B cell (primary cell): Measurements from ENCODE around the gene SH3D19. TPM values are rescaled to one million over a fixed set of nuclear protein-coding genes. Genes with fewer than 3 reads are reported as not detected.

Source experiments
- ATAC-seq: fragments of 200-7000 bp; cut with Tn5 transposase; one replicate; pipeline ENCODE4 v1.10.0; 2021; ENCODE audit warnings: low read depth, mild to moderate bottlenecking, moderate number of reproducible peaks, moderate library complexity
- CTCF ChIA-PET: fragments of 350-600 bp; sonication (Branson Sonifier 250); formaldehyde crosslinking; loops from one replicate; lab custom pipeline; 2021; ENCODE audit warnings: antibody characterized with exemption, inconsistent platforms; lab: Charles Lee
- POLR2A ChIA-PET: fragments of 350-600 bp; sonication (Branson Sonifier 250); formaldehyde crosslinking; loops from one replicate; lab custom pipeline; 2021; ENCODE audit warnings: antibody characterized with exemption; lab: Charles Lee
- DNase-seq: peaks from one replicate; pipeline ENCODE4 v3.0.0; 2013
- H2AFZ ChIP-seq: 2 replicates; pipeline ENCODE4 v1.6.1; 2012; ENCODE audit warnings: mild to moderate bottlenecking, low read depth, low read length; ENCODE audit not compliant: insufficient read depth, poor library complexity, severe bottlenecking
- H3K27ac ChIP-seq, 2 donors: 1 replicate in 1 of 2; 2 replicates in 1 of 2; pipeline ENCODE4 v1.5.1; 2012 to 2013; ENCODE audit warnings: low read length in 2 of 2, mild to moderate bottlenecking in 2 of 2, moderate library complexity in 1 of 2
- H3K27me3 ChIP-seq, 4 experiments: fragments of 200-600 bp in 1 of 4; sonication (generic) in 1 of 4; replicated peaks in 1 of 4; 1 replicate in 2 of 4; 2 replicates in 2 of 4; pipeline versions ENCODE4 v1.6.1 to v1.7.0; 2013 to 2016; ENCODE audit warnings: low read length in 3 of 4, mild to moderate bottlenecking in 2 of 4, mixed read lengths in 1 of 4, moderate library complexity in 1 of 4; ENCODE audit not compliant: insufficient read depth in 4 of 4, control insufficient read depth in 3 of 4; ENCODE audit errors: control extremely low read depth in 1 of 4
- H3K36me3 ChIP-seq, 2 experiments: replicated peaks in 1 of 2; 1 replicate in 1 of 2; 2 replicates in 1 of 2; pipeline versions ENCODE4 v1.6.1 to v1.7.1; 2013; ENCODE audit warnings: low read length in 1 of 2; ENCODE audit not compliant: insufficient read depth in 2 of 2, control insufficient read depth in 1 of 2; ENCODE audit errors: control extremely low read depth in 1 of 2, extremely low read depth in 1 of 2
- H3K4me1 ChIP-seq, 2 donors: fragments of 200-600 bp in 1 of 2; sonication (generic) in 1 of 2; 1 replicate in 1 of 2; 2 replicates in 1 of 2; pipeline versions ENCODE4 v1.5.1 to v1.6.1; 2013 to 2017; ENCODE audit warnings: low read length in 2 of 2; ENCODE audit not compliant: control insufficient read depth in 2 of 2, insufficient read depth in 2 of 2
- H3K4me2 ChIP-seq: replicated peaks from 2 replicates; pipeline ENCODE3; 2012; ENCODE audit warnings: mild to moderate bottlenecking, low read depth, low read length; ENCODE audit not compliant: poor library complexity, severe bottlenecking
- H3K4me3 ChIP-seq, 5 experiments: fragments of 200-600 bp in 1 of 5; sonication (generic) in 1 of 5; 1 replicate in 3 of 5; 2 replicates in 2 of 5; pipeline versions ENCODE4 v1.5.1 to v1.7.0; 2011 to 2016; ENCODE audit warnings: low read length in 4 of 5, mild to moderate bottlenecking in 4 of 5, low read depth in 2 of 5, control low read depth in 1 of 5, moderate library complexity in 1 of 5; ENCODE audit not compliant: insufficient read depth in 1 of 5; ENCODE audit errors: control extremely low read depth in 1 of 5, extremely low read depth in 1 of 5
- H3K79me2 ChIP-seq: fragments of 200-600 bp; sonication (generic); one replicate; pipeline ENCODE4 v1.6.0; 2016; ENCODE audit warnings: low read length; ENCODE audit not compliant: control insufficient read depth, insufficient read depth
- H3K9ac ChIP-seq: fragments of 200-600 bp; sonication (generic); 2 replicates; pipeline ENCODE4 v1.6.1; 2017; ENCODE audit warnings: mild to moderate bottlenecking, low read length, moderate library complexity
- H3K9me3 ChIP-seq, 3 donors: one replicate each; pipeline versions ENCODE4 v1.6.1 to v1.7.1; 2013; ENCODE audit warnings: low read length in 2 of 3; ENCODE audit not compliant: control insufficient read depth in 2 of 3, insufficient read depth in 1 of 3; ENCODE audit errors: control extremely low read depth in 1 of 3
- H4K20me1 ChIP-seq: 2 replicates; pipeline ENCODE4 v1.6.0; 2012; ENCODE audit warnings: mild to moderate bottlenecking, low read length; ENCODE audit not compliant: insufficient read depth, control insufficient read depth, poor library complexity, severe bottlenecking
- H3K27ac Mint-ChIP-seq: one replicate; pipeline ENCODE4 v1.8.0; 2021; ENCODE audit warnings: mixed read lengths
- H3K27me3 Mint-ChIP-seq: one replicate; pipeline ENCODE4 v1.8.0; 2021; ENCODE audit warnings: mixed read lengths
- H3K4me1 Mint-ChIP-seq: one replicate; pipeline ENCODE4 v1.8.0; 2021; ENCODE audit warnings: mixed read lengths
- H3K4me3 Mint-ChIP-seq: one replicate; pipeline ENCODE4 v1.8.0; 2021; ENCODE audit warnings: mixed read lengths
- H3K9me3 Mint-ChIP-seq: one replicate; pipeline ENCODE4 v1.8.0; 2022; ENCODE audit warnings: mixed read lengths; ENCODE audit not compliant: insufficient read depth
- EZH2 ChIP-seq: IDR thresholded peaks from 2 replicates; pipeline ENCODE4 v1.6.1; 2012; ENCODE audit warnings: borderline replicate concordance, low read depth, mild to moderate bottlenecking, moderate library complexity, low read length; ENCODE audit not compliant: insufficient read depth, poor library complexity, severe bottlenecking
- WGBS: methylation state at CpG from one replicate; pipeline ENCODE4 v1.1.5; 2013; ENCODE audit warnings: missing lambda C conversion rate; ENCODE audit not compliant: insufficient coverage; 5-methylcytosine and 5-hydroxymethylcytosine counted together
- intact Hi-C: fragments of 100-400 bp; cut with micrococcal nuclease; formaldehyde crosslinking; loops from one replicate; pipeline ENCODE4 v1.10.0; 2022
- polyA plus RNA-seq: library from polyadenylated mRNA; depleted of rRNA; stranded (reverse); fragments of >200 nt; gene quantifications from 2 replicates; pipeline ENCODE4 v1.2.3, GENCODE V29; 2012
- total RNA-seq, 2 donors: library from RNA; stranded (reverse); fragments of 120-200 nt in 1 of 2; gene quantifications; 1 replicate in 1 of 2; 2 replicates in 1 of 2; pipeline versions ENCODE4 v1.2.3 to v1.2.4, GENCODE V29; 2013 to 2022
- TF ChIP-seq, protein P1 (sequence below): fragments of 200-600 bp; IDR thresholded peaks from one replicate; pipeline ENCODE4 v1.8.0; 2022; ENCODE audit warnings: antibody characterized with exemption, mild to moderate bottlenecking

SH3D19 gene
- total and polyA plus RNA-seq, 2 donors (not counting 1 experiment from before 2014, with no cell fraction given): 0.01 TPM; not detected in 1

DNA sequence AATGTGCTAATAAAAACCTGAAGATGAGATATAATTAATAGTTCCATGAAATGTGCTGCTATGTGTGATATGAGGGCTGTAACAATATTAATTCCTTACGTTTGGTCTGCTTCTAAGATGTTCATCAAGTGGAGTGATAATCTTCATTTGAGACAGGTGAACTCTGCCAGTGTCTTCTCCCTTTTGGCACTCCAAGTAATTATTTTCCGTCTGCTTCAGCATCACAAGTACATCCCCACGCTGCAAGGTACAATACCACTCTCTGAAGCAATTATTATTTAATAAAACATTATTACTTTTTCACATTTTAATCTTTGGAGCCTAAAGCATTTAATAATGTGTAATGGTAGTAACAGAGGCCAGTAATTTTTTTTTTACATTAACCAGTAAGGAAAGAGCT is 181.6 kb downstream of the SH3D19 start:
- no peak overlapping the region for H3K27ac ChIP-seq
- H3K27me3 ChIP-seq: no peaks in the 10 kb centered on the region
- DNase-seq (no peak), ATAC-seq (no peak)
- no peaks in the 10 kb centered on the region for H3K9me3 ChIP-seq
- no peak overlapping the region for H3K4me2 ChIP-seq
- WGBS: 100% methylated on average over 1 of the region's 3 CpGs
- H3K4me3 Mint-ChIP-seq: no peak overlapping the region
- CTCF ChIA-PET: no interaction called here
- intact Hi-C loops: no loop called here
- no peaks in the 10 kb centered on the region for H3K79me2 ChIP-seq
- no peaks in the 10 kb centered on the region for H4K20me1 ChIP-seq
- POLR2A ChIA-PET: no interaction called here
- no peaks in the 10 kb centered on the region for H3K27me3 Mint-ChIP-seq
- H3K9ac ChIP-seq: no peak overlapping the region
- no peak overlapping the region for H3K27ac Mint-ChIP-seq
- H2AFZ ChIP-seq: no peak overlapping the region
- TF ChIP-seq EZH2: no peak
- TF ChIP-seq, protein P1, sequence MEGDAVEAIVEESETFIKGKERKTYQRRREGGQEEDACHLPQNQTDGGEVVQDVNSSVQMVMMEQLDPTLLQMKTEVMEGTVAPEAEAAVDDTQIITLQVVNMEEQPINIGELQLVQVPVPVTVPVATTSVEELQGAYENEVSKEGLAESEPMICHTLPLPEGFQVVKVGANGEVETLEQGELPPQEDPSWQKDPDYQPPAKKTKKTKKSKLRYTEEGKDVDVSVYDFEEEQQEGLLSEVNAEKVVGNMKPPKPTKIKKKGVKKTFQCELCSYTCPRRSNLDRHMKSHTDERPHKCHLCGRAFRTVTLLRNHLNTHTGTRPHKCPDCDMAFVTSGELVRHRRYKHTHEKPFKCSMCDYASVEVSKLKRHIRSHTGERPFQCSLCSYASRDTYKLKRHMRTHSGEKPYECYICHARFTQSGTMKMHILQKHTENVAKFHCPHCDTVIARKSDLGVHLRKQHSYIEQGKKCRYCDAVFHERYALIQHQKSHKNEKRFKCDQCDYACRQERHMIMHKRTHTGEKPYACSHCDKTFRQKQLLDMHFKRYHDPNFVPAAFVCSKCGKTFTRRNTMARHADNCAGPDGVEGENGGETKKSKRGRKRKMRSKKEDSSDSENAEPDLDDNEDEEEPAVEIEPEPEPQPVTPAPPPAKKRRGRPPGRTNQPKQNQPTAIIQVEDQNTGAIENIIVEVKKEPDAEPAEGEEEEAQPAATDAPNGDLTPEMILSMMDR: no peak
- no peaks in the 10 kb centered on the region for H3K4me1 ChIP-seq
- no peak overlapping the region for H3K4me3 ChIP-seq
- no peaks in the 10 kb centered on the region for H3K36me3 ChIP-seq
- no peaks in the 10 kb centered on the region for H3K9me3 Mint-ChIP-seq
- no peaks in the 10 kb centered on the region for H3K4me1 Mint-ChIP-seq

DNA sequence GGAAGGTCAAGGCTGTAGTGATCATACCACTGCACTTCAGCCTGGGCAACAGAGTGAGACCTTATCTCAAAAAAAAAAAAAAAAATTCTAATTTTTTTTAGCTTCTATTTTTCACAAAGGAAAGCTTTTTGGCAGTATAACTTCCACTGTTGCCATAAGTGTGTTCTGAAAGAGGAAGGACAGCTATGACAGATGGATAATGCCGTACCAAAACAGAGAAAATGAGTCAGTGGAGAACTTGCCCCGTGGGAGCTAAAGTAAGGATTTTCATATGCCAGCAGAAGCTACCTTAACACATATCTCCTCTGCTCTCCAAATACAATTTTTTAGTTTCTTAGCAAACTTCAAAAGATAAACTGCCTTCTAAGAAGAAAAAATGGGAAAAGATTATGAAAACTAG is 182.2 kb downstream of the SH3D19 start:
- Mint-ChIP-seq H3K4me1 (no peaks in the 10 kb centered on the region), H3K27me3 (no peaks in the 10 kb centered on the region), H3K27ac (no peak overlapping the region), H3K4me3 (no peak overlapping the region), H3K9me3 (no peaks in the 10 kb centered on the region)
- no peaks in the 10 kb centered on the region for H3K36me3 ChIP-seq
- WGBS: no CpG with 5 or more reads among the region's 2 CpGs
- no peaks in the 10 kb centered on the region for H3K27me3 ChIP-seq
- no peaks in the 10 kb centered on the region for H3K79me2 ChIP-seq
- ATAC-seq (no peak), DNase-seq (no peak)
- POLR2A ChIA-PET: no interaction called here
- no peak overlapping the region for H3K27ac ChIP-seq
- H3K9ac ChIP-seq: no peak overlapping the region
- no peaks in the 10 kb centered on the region for H4K20me1 ChIP-seq
- H3K4me3 ChIP-seq: no peak overlapping the region
- H2AFZ ChIP-seq: no peak overlapping the region
- H3K4me2 ChIP-seq: no peak overlapping the region
- TF ChIP-seq, protein P1: no peak
- no peak for TF ChIP-seq EZH2
- H3K9me3 ChIP-seq: no peaks in the 10 kb centered on the region
- H3K4me1 ChIP-seq: no peaks in the 10 kb centered on the region
- intact Hi-C loops: no loop called here
- CTCF ChIA-PET: no interaction called here
